ENCODE results near the gene ARL6.

DNA sequence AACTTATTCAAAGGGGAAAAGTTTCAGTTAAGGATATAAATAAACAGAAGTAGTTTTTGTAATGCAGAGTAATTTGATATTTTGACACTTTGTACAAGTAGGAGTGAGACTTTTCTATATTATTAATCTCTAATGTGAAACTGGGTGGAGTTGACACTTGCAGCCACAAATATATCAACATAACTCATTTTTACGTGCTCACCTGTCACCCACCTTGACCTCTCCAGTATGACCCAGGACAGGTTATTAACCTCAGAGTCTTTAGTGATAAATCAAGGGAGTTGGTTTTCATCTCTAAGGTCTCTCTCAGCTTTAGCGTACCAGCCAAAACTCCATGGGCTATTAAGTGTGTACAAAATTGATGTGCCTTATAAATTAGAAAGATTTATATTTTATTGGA lies 64.6 kb downstream of the ARL6 start:
- TF ChIP-seq, protein P1, sequence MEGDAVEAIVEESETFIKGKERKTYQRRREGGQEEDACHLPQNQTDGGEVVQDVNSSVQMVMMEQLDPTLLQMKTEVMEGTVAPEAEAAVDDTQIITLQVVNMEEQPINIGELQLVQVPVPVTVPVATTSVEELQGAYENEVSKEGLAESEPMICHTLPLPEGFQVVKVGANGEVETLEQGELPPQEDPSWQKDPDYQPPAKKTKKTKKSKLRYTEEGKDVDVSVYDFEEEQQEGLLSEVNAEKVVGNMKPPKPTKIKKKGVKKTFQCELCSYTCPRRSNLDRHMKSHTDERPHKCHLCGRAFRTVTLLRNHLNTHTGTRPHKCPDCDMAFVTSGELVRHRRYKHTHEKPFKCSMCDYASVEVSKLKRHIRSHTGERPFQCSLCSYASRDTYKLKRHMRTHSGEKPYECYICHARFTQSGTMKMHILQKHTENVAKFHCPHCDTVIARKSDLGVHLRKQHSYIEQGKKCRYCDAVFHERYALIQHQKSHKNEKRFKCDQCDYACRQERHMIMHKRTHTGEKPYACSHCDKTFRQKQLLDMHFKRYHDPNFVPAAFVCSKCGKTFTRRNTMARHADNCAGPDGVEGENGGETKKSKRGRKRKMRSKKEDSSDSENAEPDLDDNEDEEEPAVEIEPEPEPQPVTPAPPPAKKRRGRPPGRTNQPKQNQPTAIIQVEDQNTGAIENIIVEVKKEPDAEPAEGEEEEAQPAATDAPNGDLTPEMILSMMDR (IDR thresholded peaks at IDR 0.05 in 4 of 5, conservative IDR thresholded peaks at IDR 0.05 in 1 of 5) = no peak
- TF ChIP-seq POLR2A (IDR thresholded peaks at IDR 0.05) = no peak

All from gastrocnemius medialis (tissue), 4 donors.